T-cell (primary cell): ENCODE results near the gene CAPRIN2. TPM values are rescaled to one million over a fixed set of nuclear protein-coding genes. Genes with fewer than 3 reads are reported as not detected.

Experiments
- ATAC-seq, 4 experiments: fragments of 200-7000 bp in 3 of 4; fragments of 150-1000 bp in 1 of 4; cut with Tn5 transposase; replicated peaks in 1 of 4; 1 replicate in 3 of 4; 2 replicates in 1 of 4; pipeline ENCODE4 v1.10.0; 2021; ENCODE audit warnings: moderate library complexity in 3 of 4, mild to moderate bottlenecking in 2 of 4, moderate number of reproducible peaks in 1 of 4
- CTCF ChIA-PET, 2 donors: fragments of 300-600 bp; sonication (Branson Sonifier 250); formaldehyde crosslinking; loops; one replicate each; lab custom pipeline; 2022; ENCODE audit warnings: antibody characterized with exemption in 2 of 2; lab: Charles Lee
- POLR2A ChIA-PET, 2 donors: fragments of 300-600 bp; sonication (Branson Sonifier 250); formaldehyde crosslinking; loops; one replicate each; lab custom pipeline; 2022; ENCODE audit warnings: antibody characterized with exemption in 2 of 2; lab: Charles Lee
- DNase-seq, 35 experiments: peaks; one replicate each; pipeline versions ENCODE4 v3.0.0 to v3.0.0-alpha.2; 2013 to 2023
- H3K27ac ChIP-seq: one replicate; pipeline ENCODE4 v1.5.1; 2013; ENCODE audit warnings: low read length
- H3K27me3 ChIP-seq, 2 experiments: replicated peaks in 1 of 2; 1 replicate in 1 of 2; 2 replicates in 1 of 2; pipeline versions ENCODE4 v1.6.1 to v1.7.0; 2013; ENCODE audit warnings: low read length in 1 of 2, mixed read lengths in 1 of 2; ENCODE audit not compliant: control insufficient read depth in 2 of 2, insufficient read depth in 2 of 2; ENCODE audit errors: extremely low read depth in 1 of 2
- H3K36me3 ChIP-seq, 2 donors: 1 replicate in 1 of 2; 2 replicates in 1 of 2; pipeline versions ENCODE4 v1.6.1 to v1.7.0; 2013; ENCODE audit warnings: low read length in 1 of 2; ENCODE audit not compliant: control insufficient read depth in 2 of 2, insufficient read depth in 1 of 2; ENCODE audit errors: extremely low read depth in 1 of 2
- H3K4me1 ChIP-seq, 2 experiments: 1 replicate in 1 of 2; 2 replicates in 1 of 2; pipeline versions ENCODE4 v1.6.1 to v1.7.0; 2013; ENCODE audit warnings: low read length in 2 of 2, mixed read lengths in 1 of 2; ENCODE audit not compliant: insufficient read depth in 2 of 2, control insufficient read depth in 1 of 2; ENCODE audit errors: extremely low read depth in 1 of 2
- H3K4me3 ChIP-seq, 2 donors: 1 replicate in 1 of 2; 2 replicates in 1 of 2; pipeline versions ENCODE4 v1.5.1 to v1.7.0; 2013; ENCODE audit warnings: mild to moderate bottlenecking in 2 of 2, low read length in 1 of 2, moderate library complexity in 1 of 2; ENCODE audit not compliant: control insufficient read depth in 1 of 2; ENCODE audit errors: extremely low read depth in 1 of 2
- H3K9me3 ChIP-seq: 2 replicates; pipeline ENCODE4 v1.7.0; 2013
- H3K27ac Mint-ChIP-seq, 2 donors: one replicate each; pipeline ENCODE4 v1.8.0; 2020 to 2021; ENCODE audit warnings: mild to moderate bottlenecking in 2 of 2, mixed read lengths in 2 of 2
- H3K27me3 Mint-ChIP-seq, 2 donors: one replicate each; pipeline ENCODE4 v1.8.0; 2021 to 2022; ENCODE audit warnings: mixed read lengths in 2 of 2
- H3K36me3 Mint-ChIP-seq: one replicate; pipeline ENCODE4 v1.8.0; 2021; ENCODE audit warnings: mixed read lengths
- H3K4me1 Mint-ChIP-seq, 3 donors: one replicate each; pipeline ENCODE4 v1.8.0; 2020 to 2022; ENCODE audit warnings: mixed read lengths in 3 of 3, mild to moderate bottlenecking in 1 of 3
- H3K4me3 Mint-ChIP-seq, 3 donors: one replicate each; pipeline ENCODE4 v1.8.0; 2020 to 2022; ENCODE audit warnings: mild to moderate bottlenecking in 3 of 3, mixed read lengths in 3 of 3, moderate library complexity in 3 of 3
- H3K9me3 Mint-ChIP-seq, 3 donors: one replicate each; pipeline ENCODE4 v1.8.0; 2020 to 2022; ENCODE audit warnings: mixed read lengths in 3 of 3
- WGBS: methylation state at CpG from one replicate; pipeline ENCODE4 v1.1.5; 2013; ENCODE audit warnings: missing lambda C conversion rate; ENCODE audit not compliant: insufficient coverage; 5-methylcytosine and 5-hydroxymethylcytosine counted together
- total RNA-seq, 35 experiments: library from RNA in 6 of 35; stranded (reverse) in 6 of 35; fragments of 120-200 nt in 1 of 35; gene quantifications; one replicate each; pipeline versions ENCODE4 v1.2.1 to v1.2.4 and lab custom pipeline; 2013 to 2026

Gene CAPRIN2
- total RNA-seq, 5 donors from 2014 or later (not counting 1 experiment from before 2014, with no cell fraction given), result 26.3 to 38.9 (median 33.3) TPM

- 7% methylated on average over 3 of the region's 7 CpGs for WGBS
- no peaks in the 10 kb centered on the region for H3K27me3 Mint-ChIP-seq
- Histone ChIP-seq H3K27ac (peak overlapping the region; percentile 73), H3K4me1 (peaks cover 15 to 17% of the 10 kb centered on the region in 2 experiments), H3K36me3 (no peaks in the 10 kb centered on the region), H3K27me3 (no peaks in the 10 kb centered on the region), H3K9me3 (no peaks in the 10 kb centered on the region), H3K4me3 (peak overlapping the region; percentile 65 to 68)
- H3K9me3 Mint-ChIP-seq, result peaks cover 0 to under 1% (median 0%) of the 10 kb centered on the region in 3 donors
- H3K4me1 Mint-ChIP-seq, result peaks cover 39 to 43% (median 40%) of the 10 kb centered on the region in 3 donors
- DNase-seq (no peak), ATAC-seq (no peak)
- peak overlapping the region; percentile 91 to 95 (median 94) for H3K4me3 Mint-ChIP-seq
- ChIA-PET POLR2A (interaction anchor here (0.6 to 0.7 kb wide), 2 partner anchors 15 to 1370 kb away, joined by 3 to 4 read pairs; no protein-coding TSS in a partner anchor), CTCF (interaction anchor here (0.6 to 1.5 kb wide), 5 partner anchors 9 to 92 kb away, joined by 3 to 10 read pairs (median 4); partner anchors contain the start of gene IPO8 (in 1 of the 2))
- H3K36me3 Mint-ChIP-seq, result peaks cover 7% of the 10 kb centered on the region
- H3K27ac Mint-ChIP-seq, result peak overlapping the region; percentile 77 to 84
Observed at GRCh38 chr12:30755395-30755762, 628 bp upstream of the CAPRIN2 start.

GRCh38 chr12:30754383-30754749 is 385 bp downstream of the CAPRIN2 start:
- H3K27me3 ChIP-seq, result no peaks in the 10 kb centered on the region
- POLR2A ChIA-PET, result interaction anchor here (0.6 to 1.0 kb wide), 2 partner anchors 11 to 61 kb away, joined by 3 read pairs; no protein-coding TSS in a partner anchor
- peak; percentile 22 to 34 (median 33) for ATAC-seq
- peak overlapping the region; percentile 42 for H3K27ac ChIP-seq
- peaks cover 15 to 17% of the 10 kb centered on the region in 2 experiments for H3K4me1 ChIP-seq
- H3K27ac Mint-ChIP-seq, result peak overlapping the region; percentile 84 to 87
- peak in 21 of 35 experiments; percentile 2 to 53 (median 26) for DNase-seq
- H3K4me3 Mint-ChIP-seq, result peak overlapping the region; percentile 91 to 95 (median 94)
- H3K27me3 Mint-ChIP-seq, result no peaks in the 10 kb centered on the region
- H3K4me3 ChIP-seq, result peak overlapping the region; percentile 68 to 86
- H3K36me3 ChIP-seq, result no peaks in the 10 kb centered on the region
- 0% methylated on average over 34 of the region's 40 CpGs for WGBS
- H3K9me3 Mint-ChIP-seq, result no peaks in the 10 kb centered on the region
- H3K4me1 Mint-ChIP-seq, result peaks cover 48 to 53% (median 50%) of the 10 kb centered on the region in 3 donors
- H3K36me3 Mint-ChIP-seq, result peaks cover 12% of the 10 kb centered on the region
- no peaks in the 10 kb centered on the region for H3K9me3 ChIP-seq
- CTCF ChIA-PET, result interaction anchor here (1.0 to 1.5 kb wide), 5 partner anchors 9 to 1373 kb away, joined by 3 to 10 read pairs (median 3); partner anchors contain the start of genes ERGIC2 (in 1 of the 2) and IPO8 (in 1 of the 2)

- Mint-ChIP-seq H3K9me3 (no peaks in the 10 kb centered on the region), H3K36me3 (peaks cover 17% of the 10 kb centered on the region), H3K4me3 (peak overlapping the region; percentile 91 to 95 (median 94)), H3K4me1 (peaks cover 53 to 58% (median 55%) of the 10 kb centered on the region in 3 donors), H3K27ac (peak overlapping the region; percentile 84 to 87), H3K27me3 (no peaks in the 10 kb centered on the region)
- WGBS, result 24% methylated on average over 17 of the region's 18 CpGs
- H3K4me1 ChIP-seq, result peaks cover 15 to 17% of the 10 kb centered on the region in 2 experiments
- POLR2A ChIA-PET, result interaction anchor here in 1 of 2 donors (1.0 kb wide), 1 partner anchor 61 kb away, joined by 3 read pairs; no protein-coding TSS in a partner anchor
- no peaks in the 10 kb centered on the region for H3K36me3 ChIP-seq
- CTCF ChIA-PET, result interaction anchor here (0.6 to 1.7 kb wide), 9 partner anchors 9 to 1373 kb away, joined by 3 to 12 read pairs (median 3); partner anchors contain the start of genes IPO8 (in 2 of the 2) and ERGIC2 (in 1 of the 2)
- peak overlapping the region; percentile 42 for H3K27ac ChIP-seq
- ATAC-seq (no peak), DNase-seq (peak in 2 of 35 experiments; percentile 5)
- peak overlapping the region; percentile 68 to 86 for H3K4me3 ChIP-seq
- H3K27me3 ChIP-seq, result no peaks in the 10 kb centered on the region
- H3K9me3 ChIP-seq, result no peaks in the 10 kb centered on the region
Observed at GRCh38 chr12:30753751-30754382, 884 bp downstream of the CAPRIN2 start.

GRCh38 chr12:30753233-30753632 is 1.5 kb downstream of the CAPRIN2 start:
- ChIA-PET CTCF (interaction anchor here (0.6 to 1.7 kb wide), 8 partner anchors 8 to 1372 kb away, joined by 3 to 12 read pairs (median 3); partner anchors contain the start of genes IPO8 (in 2 of the 2) and ERGIC2 (in 1 of the 2)), POLR2A (no interaction called here)
- Histone ChIP-seq H3K4me3 (no peak overlapping the region), H3K4me1 (peaks cover 15 to 17% of the 10 kb centered on the region in 2 experiments), H3K27me3 (no peaks in the 10 kb centered on the region), H3K36me3 (no peaks in the 10 kb centered on the region), H3K27ac (no peak overlapping the region), H3K9me3 (no peaks in the 10 kb centered on the region)
- peaks cover 20% of the 10 kb centered on the region for H3K36me3 Mint-ChIP-seq
- no peaks in the 10 kb centered on the region for H3K9me3 Mint-ChIP-seq
- H3K27me3 Mint-ChIP-seq, result no peaks in the 10 kb centered on the region
- WGBS, result no CpG with 5 or more reads among the region's 3 CpGs
- peak overlapping the region in 1 of 2 donors; percentile 39 for H3K27ac Mint-ChIP-seq
- H3K4me3 Mint-ChIP-seq, result peak overlapping the region; percentile 91 to 95 (median 94)
- ATAC-seq, result no peak
- peaks cover 55 to 64% (median 57%) of the 10 kb centered on the region in 3 donors for H3K4me1 Mint-ChIP-seq
- DNase-seq, result peak in 16 of 35 experiments; percentile 2 to 43 (median 9)

GRCh38 chr12:30752255-30752654 is 2.5 kb downstream of the CAPRIN2 start:
- DNase-seq (no peak), ATAC-seq (no peak)
- Histone ChIP-seq H3K4me1 (peaks cover 15 to 17% of the 10 kb centered on the region in 2 experiments), H3K4me3 (no peak overlapping the region), H3K36me3 (peaks cover 0 to under 1% of the 10 kb centered on the region in 2 donors), H3K27ac (no peak overlapping the region), H3K9me3 (no peaks in the 10 kb centered on the region), H3K27me3 (no peaks in the 10 kb centered on the region)
- POLR2A ChIA-PET, result interaction anchor here in 1 of 2 donors (0.6 kb wide), 1 partner anchor 1431 kb away, joined by 3 read pairs; no protein-coding TSS in a partner anchor
- Mint-ChIP-seq H3K4me1 (peaks cover 62 to 64% (median 62%) of the 10 kb centered on the region in 3 donors), H3K36me3 (peaks cover 28% of the 10 kb centered on the region), H3K4me3 (peak overlapping the region in 1 of 3 donors; percentile 21), H3K27ac (no peak overlapping the region), H3K9me3 (no peaks in the 10 kb centered on the region), H3K27me3 (no peaks in the 10 kb centered on the region)
- no CpG with 5 or more reads among the region's 3 CpGs for WGBS
- CTCF ChIA-PET, result interaction anchor here (0.6 to 1.7 kb wide), 5 partner anchors 57 to 1242 kb away, joined by 3 to 12 read pairs (median 6); partner anchors contain the start of gene IPO8 (in 1 of the 2)

GRCh38 chr12:30748147-30748546 is 6.6 kb downstream of the CAPRIN2 start:
- no peak overlapping the region for H3K27ac ChIP-seq
- ATAC-seq, result no peak
- Mint-ChIP-seq H3K4me3 (no peak overlapping the region), H3K9me3 (no peaks in the 10 kb centered on the region), H3K36me3 (peaks cover 41% of the 10 kb centered on the region), H3K27me3 (no peaks in the 10 kb centered on the region), H3K4me1 (peaks cover 44 to 51% (median 51%) of the 10 kb centered on the region in 3 donors), H3K27ac (no peak overlapping the region)
- 75% methylated on average over 1 of the region's 2 CpGs for WGBS
- H3K27me3 ChIP-seq, result no peaks in the 10 kb centered on the region
- ChIA-PET POLR2A (no interaction called here), CTCF (no interaction called here)
- no peak for DNase-seq
- peaks cover under 1 to 7% of the 10 kb centered on the region in 2 experiments for H3K4me1 ChIP-seq
- H3K4me3 ChIP-seq, result no peak overlapping the region
- peaks cover 3 to 5% of the 10 kb centered on the region in 2 donors for H3K36me3 ChIP-seq
- no peaks in the 10 kb centered on the region for H3K9me3 ChIP-seq
